ENCODE measurements around the gene SMAP1.
A peak's percentile ranks its signal among the peaks of the same experiment; 100 is the strongest.

Gene SMAP1

GRCh38 chr6:70667711-70668498 lies at the start of gene SMAP1:
Gene SMAP1, plus strand, starts transcription at chr6:70667883. Its CDS starts 141 bp downstream, at chr6:70668024.
- peak within 1 kb of the TSS; percentile 90 for H3K4me3 Mint-ChIP-seq
- peaks cover 22% of the 10 kb centered on the region for H3K4me1 Mint-ChIP-seq
- peak; percentile 90 to 91 for DNase-seq (ENCODE audit: low spot score in 2 of 2)
- ATAC-seq (ENCODE audit: low read depth) = peak; percentile 91
- H3K27ac Mint-ChIP-seq = peak within 1 kb of the TSS; percentile 84
- H3K36me3 Mint-ChIP-seq = no peaks in the 10 kb centered on the region
- H3K27me3 Mint-ChIP-seq = no peaks in the 10 kb centered on the region
- H3K9me3 Mint-ChIP-seq = no peaks in the 10 kb centered on the region

- ATAC-seq (ENCODE audit: low read depth) (no peak), DNase-seq (ENCODE audit: low spot score in 2 of 2) (no peak)
- Mint-ChIP-seq H3K4me3 (no peak overlapping the region), H3K36me3 (no peaks in the 10 kb centered on the region), H3K9me3 (no peaks in the 10 kb centered on the region), H3K27ac (no peak overlapping the region), H3K27me3 (peaks cover 6% of the 10 kb centered on the region), H3K4me1 (no peaks in the 10 kb centered on the region)
These were observed 46.9 kb upstream of the SMAP1 start for GRCh38 chr6:70620746-70621145.

- Mint-ChIP-seq H3K4me3 (no peak overlapping the region), H3K4me1 (no peaks in the 10 kb centered on the region), H3K27ac (no peak overlapping the region), H3K27me3 (peaks cover 4% of the 10 kb centered on the region), H3K36me3 (no peaks in the 10 kb centered on the region), H3K9me3 (no peaks in the 10 kb centered on the region)
- ATAC-seq (ENCODE audit: low read depth) (no peak), DNase-seq (ENCODE audit: low spot score in 2 of 2) (no peak)
These were observed 45.2 kb upstream of the SMAP1 start for GRCh38 chr6:70622461-70622860.

- DNase-seq (ENCODE audit: low spot score in 2 of 2) (no peak), ATAC-seq (ENCODE audit: low read depth) (no peak)
- Mint-ChIP-seq H3K36me3 (no peaks in the 10 kb centered on the region), H3K27me3 (peaks cover 4% of the 10 kb centered on the region), H3K9me3 (no peaks in the 10 kb centered on the region), H3K27ac (no peak overlapping the region), H3K4me1 (no peaks in the 10 kb centered on the region), H3K4me3 (no peak overlapping the region)
These were observed 42.2 kb upstream of the SMAP1 start for GRCh38 chr6:70625436-70625835.

- Mint-ChIP-seq H3K27me3 (peaks cover 2% of the 10 kb centered on the region), H3K4me3 (no peak overlapping the region), H3K4me1 (no peaks in the 10 kb centered on the region), H3K36me3 (no peaks in the 10 kb centered on the region), H3K27ac (no peak overlapping the region), H3K9me3 (no peaks in the 10 kb centered on the region)
- DNase-seq (ENCODE audit: low spot score in 2 of 2) (no peak), ATAC-seq (ENCODE audit: low read depth) (no peak)
These were observed 40.0 kb upstream of the SMAP1 start for GRCh38 chr6:70627500-70628254.

GRCh38 chr6:70629929-70630328 lies 37.8 kb upstream of the SMAP1 start:
- Mint-ChIP-seq H3K9me3 (no peaks in the 10 kb centered on the region), H3K4me3 (no peak overlapping the region), H3K36me3 (no peaks in the 10 kb centered on the region), H3K27ac (no peak overlapping the region), H3K27me3 (peaks cover 2% of the 10 kb centered on the region), H3K4me1 (no peaks in the 10 kb centered on the region)
- no peak for ATAC-seq (ENCODE audit: low read depth)
- DNase-seq (ENCODE audit: low spot score in 2 of 2) = no peak

- Mint-ChIP-seq H3K4me1 (no peaks in the 10 kb centered on the region), H3K9me3 (no peaks in the 10 kb centered on the region), H3K36me3 (no peaks in the 10 kb centered on the region), H3K4me3 (no peak overlapping the region), H3K27me3 (peaks cover 4% of the 10 kb centered on the region), H3K27ac (no peak overlapping the region)
- no peak for ATAC-seq (ENCODE audit: low read depth)
- no peak for DNase-seq (ENCODE audit: low spot score in 2 of 2)
These were observed 33.8 kb upstream of the SMAP1 start for GRCh38 chr6:70633870-70634269.

GRCh38 chr6:70636596-70636995 lies 31.1 kb upstream of the SMAP1 start:
- Mint-ChIP-seq H3K4me3 (no peak overlapping the region), H3K4me1 (no peaks in the 10 kb centered on the region), H3K27ac (no peak overlapping the region), H3K9me3 (no peaks in the 10 kb centered on the region), H3K36me3 (no peaks in the 10 kb centered on the region), H3K27me3 (peaks cover 2% of the 10 kb centered on the region)
- ATAC-seq (ENCODE audit: low read depth) (no peak), DNase-seq (ENCODE audit: low spot score in 2 of 2) (no peak)

GRCh38 chr6:70638468-70638867 lies 29.2 kb upstream of the SMAP1 start:
- DNase-seq (ENCODE audit: low spot score in 2 of 2) (no peak), ATAC-seq (ENCODE audit: low read depth) (no peak)
- no peak overlapping the region for H3K4me3 Mint-ChIP-seq
- no peaks in the 10 kb centered on the region for H3K36me3 Mint-ChIP-seq
- H3K27me3 Mint-ChIP-seq = peaks cover 2% of the 10 kb centered on the region
- H3K27ac Mint-ChIP-seq = no peak overlapping the region
- H3K4me1 Mint-ChIP-seq = no peaks in the 10 kb centered on the region
- H3K9me3 Mint-ChIP-seq = no peaks in the 10 kb centered on the region

GRCh38 chr6:70651326-70651905 lies 16.3 kb upstream of the SMAP1 start:
- Mint-ChIP-seq H3K36me3 (no peaks in the 10 kb centered on the region), H3K9me3 (no peaks in the 10 kb centered on the region), H3K27me3 (peaks cover 1% of the 10 kb centered on the region), H3K4me3 (no peak overlapping the region), H3K27ac (no peak overlapping the region), H3K4me1 (peaks cover 4% of the 10 kb centered on the region)
- ATAC-seq (ENCODE audit: low read depth) (no peak), DNase-seq (ENCODE audit: low spot score in 2 of 2) (no peak)

- H3K27ac Mint-ChIP-seq = no peak overlapping the region
- no peaks in the 10 kb centered on the region for H3K9me3 Mint-ChIP-seq
- ATAC-seq (ENCODE audit: low read depth) (no peak), DNase-seq (ENCODE audit: low spot score in 2 of 2) (no peak)
- peaks cover 1% of the 10 kb centered on the region for H3K27me3 Mint-ChIP-seq
- peaks cover 4% of the 10 kb centered on the region for H3K4me1 Mint-ChIP-seq
- H3K36me3 Mint-ChIP-seq = no peaks in the 10 kb centered on the region
- no peak overlapping the region for H3K4me3 Mint-ChIP-seq
These were observed 15.5 kb upstream of the SMAP1 start for GRCh38 chr6:70652216-70652615.

GRCh38 chr6:70657706-70658105 lies 10.0 kb upstream of the SMAP1 start:
- DNase-seq (ENCODE audit: low spot score in 2 of 2) (no peak), ATAC-seq (ENCODE audit: low read depth) (no peak)
- Mint-ChIP-seq H3K36me3 (no peaks in the 10 kb centered on the region), H3K4me3 (no peak overlapping the region), H3K27me3 (peaks cover 9% of the 10 kb centered on the region), H3K27ac (no peak overlapping the region), H3K4me1 (no peaks in the 10 kb centered on the region), H3K9me3 (no peaks in the 10 kb centered on the region)

- Mint-ChIP-seq H3K36me3 (no peaks in the 10 kb centered on the region), H3K4me1 (peaks cover 11% of the 10 kb centered on the region), H3K27ac (no peak overlapping the region), H3K4me3 (no peak overlapping the region), H3K27me3 (peaks cover 7% of the 10 kb centered on the region), H3K9me3 (no peaks in the 10 kb centered on the region)
- DNase-seq (ENCODE audit: low spot score in 2 of 2) (no peak), ATAC-seq (ENCODE audit: low read depth) (no peak)
These were observed 3.7 kb upstream of the SMAP1 start for GRCh38 chr6:70663881-70664466.

GRCh38 chr6:70666706-70667105 lies 977 bp upstream of the SMAP1 start:
- Mint-ChIP-seq H3K36me3 (no peaks in the 10 kb centered on the region), H3K9me3 (no peaks in the 10 kb centered on the region), H3K27ac (peak overlapping the region; percentile 84), H3K4me1 (peaks cover 16% of the 10 kb centered on the region), H3K4me3 (peak overlapping the region; percentile 21), H3K27me3 (peaks cover 5% of the 10 kb centered on the region)
- ATAC-seq (ENCODE audit: low read depth) (no peak), DNase-seq (ENCODE audit: low spot score in 2 of 2) (no peak)
